AG04450 (cell line): ENCODE results near the gene ACTN2. TPM values are rescaled to one million over a fixed set of nuclear protein-coding genes. Genes with fewer than 3 reads are reported as not detected.

Experiments used
- CTCF ChIA-PET: fragments of 300-600, 350-600 bp; formaldehyde crosslinking; extraction: SDS; loops from one replicate; lab custom pipeline; 2022; ENCODE audit warnings: antibody characterized with exemption, inconsistent platforms; lab: Charles Lee
- POLR2A ChIA-PET: fragments of 350-600 bp; formaldehyde crosslinking; extraction: SDS; loops from one replicate; lab custom pipeline; 2021; ENCODE audit warnings: antibody characterized with exemption, inconsistent platforms; lab: Yijun Ruan, JAX
- DNase-seq: peaks from one replicate; pipeline ENCODE4 v3.0.0-alpha.2; 2011; ENCODE audit warnings: low read depth, low spot score
- H3K27ac ChIP-seq: one replicate; pipeline ENCODE4 v1.5.1; 2012; ENCODE audit warnings: low read depth, low read length, control low read depth
- H3K27me3 ChIP-seq: one replicate; pipeline ENCODE4 v1.6.0; 2012; ENCODE audit warnings: low read length; ENCODE audit not compliant: control insufficient read depth, insufficient read depth
- H3K4me3 ChIP-seq: 2 replicates; pipeline ENCODE4 v1.5.1; 2011; ENCODE audit warnings: mild to moderate bottlenecking, low read depth, low read length, control low read depth
- H3K9me3 ChIP-seq: 2 replicates; pipeline ENCODE4 v1.5.1; 2012; ENCODE audit warnings: low read length; ENCODE audit not compliant: control insufficient read depth, insufficient read depth
- polyA plus RNA-seq: library from polyadenylated mRNA; depleted of rRNA; stranded (reverse); fragments of >200 nt; gene quantifications from 2 replicates; pipeline ENCODE4 v1.2.3, GENCODE V29; 2011
- TF ChIP-seq, protein P1 (sequence below): IDR thresholded peaks from 2 replicates; pipeline ENCODE4 v1.5.1; 2011; ENCODE audit warnings: low read depth, low read length, control low read depth, inconsistent platforms

ACTN2 gene
- polyA plus RNA-seq, 1 experiment = not detected

GRCh38 chr1:236645016-236645680 is 41.2 kb upstream of the ACTN2 start:
- POLR2A ChIA-PET = no interaction called here
- no peak for DNase-seq
- Histone ChIP-seq H3K27me3 (no peaks in the 10 kb centered on the region), H3K9me3 (no peaks in the 10 kb centered on the region), H3K27ac (no peak overlapping the region), H3K4me3 (no peak overlapping the region)
- TF ChIP-seq, protein P1, sequence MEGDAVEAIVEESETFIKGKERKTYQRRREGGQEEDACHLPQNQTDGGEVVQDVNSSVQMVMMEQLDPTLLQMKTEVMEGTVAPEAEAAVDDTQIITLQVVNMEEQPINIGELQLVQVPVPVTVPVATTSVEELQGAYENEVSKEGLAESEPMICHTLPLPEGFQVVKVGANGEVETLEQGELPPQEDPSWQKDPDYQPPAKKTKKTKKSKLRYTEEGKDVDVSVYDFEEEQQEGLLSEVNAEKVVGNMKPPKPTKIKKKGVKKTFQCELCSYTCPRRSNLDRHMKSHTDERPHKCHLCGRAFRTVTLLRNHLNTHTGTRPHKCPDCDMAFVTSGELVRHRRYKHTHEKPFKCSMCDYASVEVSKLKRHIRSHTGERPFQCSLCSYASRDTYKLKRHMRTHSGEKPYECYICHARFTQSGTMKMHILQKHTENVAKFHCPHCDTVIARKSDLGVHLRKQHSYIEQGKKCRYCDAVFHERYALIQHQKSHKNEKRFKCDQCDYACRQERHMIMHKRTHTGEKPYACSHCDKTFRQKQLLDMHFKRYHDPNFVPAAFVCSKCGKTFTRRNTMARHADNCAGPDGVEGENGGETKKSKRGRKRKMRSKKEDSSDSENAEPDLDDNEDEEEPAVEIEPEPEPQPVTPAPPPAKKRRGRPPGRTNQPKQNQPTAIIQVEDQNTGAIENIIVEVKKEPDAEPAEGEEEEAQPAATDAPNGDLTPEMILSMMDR = no peak
- CTCF ChIA-PET = no interaction called here

GRCh38 chr1:236654511-236654910 is 31.8 kb upstream of the ACTN2 start:
- ChIA-PET POLR2A (no interaction called here), CTCF (interaction anchor here (0.7 kb wide), 1 partner anchor 142 kb away, joined by 3 read pairs; no protein-coding TSS in a partner anchor)
- Histone ChIP-seq H3K27me3 (no peaks in the 10 kb centered on the region), H3K27ac (no peak overlapping the region), H3K4me3 (no peak overlapping the region), H3K9me3 (no peaks in the 10 kb centered on the region)
- TF ChIP-seq, protein P1 = no peak
- no peak for DNase-seq

- ChIA-PET CTCF (interaction anchor here (0.7 kb wide), 1 partner anchor 142 kb away, joined by 3 read pairs; no protein-coding TSS in a partner anchor), POLR2A (no interaction called here)
- Histone ChIP-seq H3K9me3 (no peaks in the 10 kb centered on the region), H3K4me3 (no peak overlapping the region), H3K27ac (no peak overlapping the region), H3K27me3 (no peaks in the 10 kb centered on the region)
- DNase-seq = no peak
- TF ChIP-seq, protein P1 = no peak
Measured at GRCh38 chr1:236654957-236655356, 31.3 kb upstream of the ACTN2 start.

DNA sequence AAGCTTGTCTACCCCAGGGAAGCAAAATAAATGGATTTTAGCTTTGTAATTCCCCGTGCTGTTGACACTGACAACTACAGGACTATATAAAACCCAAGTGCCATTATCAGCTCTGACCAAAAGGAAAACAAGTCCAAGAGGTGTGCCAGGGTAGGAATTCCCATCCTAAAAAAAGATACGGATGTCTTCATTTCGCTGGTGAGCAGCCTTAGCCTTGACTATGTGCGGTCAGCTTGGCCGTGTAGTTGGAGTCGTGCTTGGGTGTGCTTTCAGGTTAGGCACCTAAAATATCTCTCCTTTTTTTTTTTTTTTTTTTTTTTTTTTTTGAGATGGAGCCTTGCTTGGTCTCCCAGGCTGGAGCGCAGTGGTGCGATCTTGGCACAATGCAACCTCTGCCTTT is 28.9 kb upstream of the ACTN2 start:
- no peaks in the 10 kb centered on the region for H3K27me3 ChIP-seq
- no peak overlapping the region for H3K4me3 ChIP-seq
- DNase-seq = no peak
- ChIA-PET POLR2A (no interaction called here), CTCF (no interaction called here)
- H3K27ac ChIP-seq = no peak overlapping the region
- TF ChIP-seq, protein P1 = no peak
- H3K9me3 ChIP-seq = no peaks in the 10 kb centered on the region

- TF ChIP-seq, protein P1 = no peak
- POLR2A ChIA-PET = no interaction called here
- no peaks in the 10 kb centered on the region for H3K27me3 ChIP-seq
- H3K9me3 ChIP-seq = no peaks in the 10 kb centered on the region
- CTCF ChIA-PET = no interaction called here
- no peak overlapping the region for H3K4me3 ChIP-seq
- no peak overlapping the region for H3K27ac ChIP-seq
- no peak for DNase-seq
Measured at GRCh38 chr1:236659792-236660587, 26.3 kb upstream of the ACTN2 start.
